SK-N-SH (cell line): ENCODE measurements around the gene TNNC1. TPM values are rescaled to one million over a fixed set of nuclear protein-coding genes. Genes with fewer than 3 reads are reported as not detected.

Experiments used
- CTCF ChIA-PET: fragments of 300-600, 350-600 bp; formaldehyde crosslinking; extraction: SDS; loops from one replicate; lab custom pipeline; 2021; lab: Yijun Ruan, JAX
- POLR2A ChIA-PET: fragments of 350-600 bp; sonication (Branson Sonifier 250); formaldehyde crosslinking; extraction: SDS; loops from one replicate; lab custom pipeline; 2020; ENCODE audit warnings: antibody characterized with exemption, inconsistent platforms; lab: Yijun Ruan, JAX
- DNase-seq: peaks from one replicate; pipeline ENCODE4 v3.0.0; 2012
- H2AFZ ChIP-seq: fragments of 200-600 bp; sonication (generic); 2 replicates; pipeline ENCODE4 v1.8.1; 2016; ENCODE audit warnings: antibody characterized with exemption, mild to moderate bottlenecking, low read depth
- H3F3A ChIP-seq: fragments of 200-600 bp; sonication (generic); replicated peaks from 2 replicates; pipeline ENCODE3; 2016; ENCODE audit warnings: antibody characterized with exemption, mild to moderate bottlenecking; ENCODE audit not compliant: insufficient read depth
- H3K27ac ChIP-seq, 2 experiments: fragments of 200-500 bp in 1 of 2; fragments of 200-600 bp in 1 of 2; sonication (Bioruptor generic) in 1 of 2; sonication (generic), shearing (Covaris generic) in 1 of 2; 2 replicates each; pipeline versions ENCODE4 v1.5.1 to v1.6.1; 2014 to 2016; ENCODE audit warnings: low read depth in 2 of 2, inconsistent platforms in 1 of 2, low read length in 1 of 2, mild to moderate bottlenecking in 1 of 2, mixed read lengths in 1 of 2
- H3K27me3 ChIP-seq: fragments of 200-600 bp; sonication (generic), shearing (Covaris generic); 2 replicates; pipeline ENCODE4 v1.6.1; 2016; ENCODE audit warnings: mixed run types; ENCODE audit not compliant: insufficient read depth
- H3K36me3 ChIP-seq, 2 experiments: fragments of 200-500 bp in 1 of 2; fragments of 200-600 bp in 1 of 2; sonication (Bioruptor generic) in 1 of 2; sonication (generic) in 1 of 2; replicated peaks in 1 of 2; 2 replicates each; pipeline versions ENCODE3 to v1.5.1; 2014 to 2016; ENCODE audit warnings: low read length in 1 of 2, mild to moderate bottlenecking in 1 of 2; ENCODE audit not compliant: insufficient read depth in 2 of 2, control insufficient read depth in 1 of 2
- H3K4me1 ChIP-seq, 2 experiments: fragments of 200-500 bp in 1 of 2; fragments of 200-600 bp in 1 of 2; sonication (Bioruptor generic) in 1 of 2; sonication (generic), shearing (Covaris generic) in 1 of 2; 2 replicates each; pipeline versions ENCODE4 v1.5.1 to v1.6.1; 2014 to 2016; ENCODE audit warnings: low read depth in 1 of 2, low read length in 1 of 2, mixed run types in 1 of 2; ENCODE audit not compliant: insufficient read depth in 2 of 2, control insufficient read depth in 1 of 2
- H3K4me2 ChIP-seq: fragments of 200-600 bp; sonication (generic), shearing (Covaris generic); 2 replicates; pipeline ENCODE4 v1.6.1; 2017; ENCODE audit warnings: mixed run types
- H3K4me3 ChIP-seq, 2 experiments: fragments of 200-500 bp in 1 of 2; fragments of 200-600 bp in 1 of 2; sonication (Bioruptor generic) in 1 of 2; sonication (generic), shearing (Covaris generic) in 1 of 2; 2 replicates each; pipeline versions ENCODE4 v1.5.1 to v1.8.1; 2014 to 2016; ENCODE audit warnings: low read depth in 2 of 2, inconsistent platforms in 1 of 2, low read length in 1 of 2, mild to moderate bottlenecking in 1 of 2, mixed read lengths in 1 of 2, moderate library complexity in 1 of 2
- H3K79me2 ChIP-seq: fragments of 200-600 bp; sonication (generic); 2 replicates; pipeline ENCODE4 v1.8.1; 2017; ENCODE audit warnings: mild to moderate bottlenecking; ENCODE audit not compliant: insufficient read depth
- H3K9ac ChIP-seq: fragments of 200-600 bp; sonication (generic); 2 replicates; pipeline ENCODE4 v1.6.1; 2017; ENCODE audit warnings: mixed run types
- H3K9me2 ChIP-seq: fragments of 200-600 bp; sonication (generic); 2 replicates; pipeline ENCODE4 v1.6.1; 2017; ENCODE audit warnings: mixed run types
- H3K9me3 ChIP-seq: fragments of 200-600 bp; sonication (generic); 2 replicates; pipeline ENCODE4 v1.6.1; 2017; ENCODE audit warnings: mixed run types, mild to moderate bottlenecking, moderate library complexity
- H4K20me1 ChIP-seq: fragments of 200-600 bp; sonication (generic); 2 replicates; pipeline ENCODE4 v1.6.1; 2017; ENCODE audit warnings: mild to moderate bottlenecking, mixed run types; ENCODE audit not compliant: insufficient read depth
- CHD2 ChIP-seq: fragments of 150-350 bp; IDR thresholded peaks from 2 replicates; pipeline ENCODE4 v1.6.1; 2018; ENCODE audit warnings: low read length; ENCODE audit not compliant: partially characterized antibody
- EP300 ChIP-seq, 2 experiments: IDR thresholded peaks; 2 replicates each; pipeline versions ENCODE4 v1.4.0 to v1.6.1; 2012; ENCODE audit warnings: borderline replicate concordance in 1 of 2, low read depth in 1 of 2, low read length in 1 of 2
- EZH2phosphoT487 ChIP-seq: fragments of 200-600 bp; sonication (generic); IDR thresholded peaks from 2 replicates; pipeline ENCODE4 v1.6.1; 2017; ENCODE audit warnings: low read depth, mixed run types, mild to moderate bottlenecking, antibody characterized with exemption, moderate library complexity, borderline replicate concordance
- GATA2 ChIP-seq: sonication (generic); formaldehyde crosslinking; IDR thresholded peaks from 2 replicates; pipeline ENCODE4 v1.5.0; 2020; ENCODE audit warnings: mild to moderate bottlenecking, missing genetic modification reagents
- IRF3 ChIP-seq: fragments of 150-350 bp; IDR thresholded peaks from 2 replicates; pipeline ENCODE4 v1.6.1; 2016; ENCODE audit warnings: mild to moderate bottlenecking, low read depth, low read length
- JUND ChIP-seq: IDR thresholded peaks from 2 replicates; pipeline ENCODE4 v1.4.0; 2012
- MEF2A ChIP-seq: IDR thresholded peaks from 2 replicates; pipeline ENCODE4 v1.4.0; 2012; ENCODE audit warnings: low read depth, borderline replicate concordance
- MXI1 ChIP-seq: IDR thresholded peaks from 2 replicates; pipeline ENCODE4 v1.6.1; 2012; ENCODE audit warnings: mild to moderate bottlenecking, low read depth, low read length, improper control_type of control experiment
- PBX3 ChIP-seq: IDR thresholded peaks from 2 replicates; pipeline ENCODE4; 2012
- RAD21 ChIP-seq: IDR thresholded peaks from 2 replicates; pipeline ENCODE4 v1.6.1; 2012; ENCODE audit warnings: mild to moderate bottlenecking, low read length
- RXRA ChIP-seq: IDR thresholded peaks from 2 replicates; pipeline ENCODE4 v1.4.0; 2012; ENCODE audit warnings: low read depth, mild to moderate bottlenecking, borderline replicate concordance
- SIN3A ChIP-seq: IDR thresholded peaks from 2 replicates; pipeline ENCODE4 v1.6.1; 2012; ENCODE audit warnings: low read depth, mild to moderate bottlenecking, low read length, moderate library complexity, borderline replicate concordance
- SMC3 ChIP-seq: IDR thresholded peaks from 2 replicates; pipeline ENCODE4 v1.6.1; 2012; ENCODE audit warnings: low read depth, low read length, improper control_type of control experiment
- TAF1 ChIP-seq: IDR thresholded peaks from 2 replicates; pipeline ENCODE4 v1.6.1; 2012; ENCODE audit warnings: low read depth, mild to moderate bottlenecking, low read length, moderate library complexity, borderline replicate concordance
- TCF12 ChIP-seq: IDR thresholded peaks from 2 replicates; pipeline ENCODE4 v1.4.0; 2012
- USF2 ChIP-seq: fragments of 150-350 bp; IDR thresholded peaks from 2 replicates; pipeline ENCODE4 v1.6.1; 2017; ENCODE audit warnings: antibody characterized with exemption, low read length, low read depth, borderline replicate concordance
- WGBS: methylation state at CpG from one replicate; pipeline ENCODE4 v1.1.6; 2017; ENCODE audit warnings: low lambda C conversion rate; 5-methylcytosine and 5-hydroxymethylcytosine counted together
- polyA plus RNA-seq, 3 experiments: library from polyadenylated mRNA; depleted of rRNA; stranded (reverse); fragments of >200 nt; gene quantifications; 2 replicates each; pipeline ENCODE4 v1.2.3, GENCODE V29; 2012
- TF ChIP-seq, protein P1 (sequence below): IDR thresholded peaks from 2 replicates; pipeline ENCODE4 v1.4.0; 2012; ENCODE audit warnings: low read depth

Gene TNNC1
- polyA plus RNA-seq, 1 of the 3 experiments (the other 2 are of a cell fraction), result 2.6 TPM

DNA sequence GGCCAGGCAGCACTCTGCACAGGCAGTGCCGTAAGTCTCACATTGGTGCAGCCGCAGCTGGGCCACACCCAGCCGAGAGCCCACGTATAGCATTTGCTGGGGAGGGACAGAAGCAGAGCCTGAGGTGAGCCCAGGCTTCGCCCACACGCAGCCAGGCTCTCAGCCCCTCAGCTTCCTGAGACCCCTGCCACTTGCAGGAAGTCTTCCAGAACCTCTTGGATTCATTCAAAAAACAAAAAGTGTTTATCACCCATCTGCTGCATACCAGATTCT, 15.8 kb downstream of the TNNC1 start:
- CTCF ChIA-PET, result interaction anchor here (1.9 to 28.4 kb wide), 3 partner anchors 10 kb away, joined by 7 to 578 read pairs (median 11); partner anchors contain the start of genes NISCH, SEMA3G and TNNC1

DNA sequence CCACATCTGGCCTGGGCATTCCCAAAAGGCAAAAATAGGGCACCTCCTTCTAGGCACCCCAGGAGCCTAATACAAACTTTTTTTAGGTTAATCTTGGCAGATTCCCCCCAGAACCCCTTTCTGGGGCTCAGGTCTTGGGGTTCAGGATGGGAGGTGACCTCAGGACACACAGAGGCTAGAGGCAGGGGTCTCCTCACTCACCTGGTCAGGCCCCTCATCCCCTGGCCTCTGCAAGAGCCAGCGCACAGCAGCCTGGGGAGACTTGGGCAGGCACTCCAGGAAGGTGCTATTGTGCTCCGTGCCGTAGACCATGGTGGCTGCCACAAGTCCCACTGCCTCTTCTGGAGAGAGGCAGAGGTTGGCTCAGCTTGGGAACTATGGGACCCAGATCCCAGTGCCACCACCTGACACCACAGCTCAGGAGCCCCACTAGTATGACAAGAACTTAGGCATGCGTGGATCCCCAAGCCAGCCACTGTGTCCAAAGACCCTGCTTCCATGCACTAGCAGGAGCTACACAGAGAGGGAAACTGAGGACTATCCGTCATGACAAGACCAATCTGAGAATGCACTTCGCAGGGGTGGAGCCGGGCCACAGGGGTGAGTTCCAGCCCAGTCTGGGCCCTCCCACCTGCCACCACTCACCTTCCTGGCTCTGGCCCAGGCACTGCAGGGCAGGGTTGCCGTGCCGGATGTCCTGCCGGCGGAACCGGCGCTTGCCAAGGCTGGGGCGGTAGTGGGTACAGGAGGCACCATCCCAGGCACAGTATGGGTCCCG, 16.3 kb downstream of the TNNC1 start:
- 63% methylated on average over 3 of the region's 15 CpGs for WGBS
- POLR2A ChIA-PET, result no interaction called here

More for the DNA sequence above, 15.8 kb downstream of the TNNC1 start:
- no peak for DNase-seq
- POLR2A ChIA-PET, result no interaction called here
- Histone ChIP-seq H3K4me2 (no peak overlapping the region), H3K4me3 (no peak overlapping the region), H3K36me3 (no peaks in the 10 kb centered on the region), H3K27ac (no peak overlapping the region), H3K4me1 (peaks cover 0 to 5% of the 10 kb centered on the region in 2 experiments; a peak in 1 of 4 replicates), H3F3A (no peaks in the 10 kb centered on the region), H3K9me2 (no peaks in the 10 kb centered on the region), H3K9ac (no peak overlapping the region), H4K20me1 (no peaks in the 10 kb centered on the region), H2AFZ (no peak overlapping the region), H3K27me3 (no peaks in the 10 kb centered on the region), H3K79me2 (no peaks in the 10 kb centered on the region), H3K9me3 (no peaks in the 10 kb centered on the region)
- TF ChIP-seq TCF12, result no peak
- TF ChIP-seq RAD21, result no peak
- no peak for TF ChIP-seq JUND
- TF ChIP-seq CHD2, result no peak
- TF ChIP-seq PBX3, result no peak
- TF ChIP-seq MEF2A, result no peak
- 71% methylated on average over 4 of the region's 6 CpGs for WGBS

DNA sequence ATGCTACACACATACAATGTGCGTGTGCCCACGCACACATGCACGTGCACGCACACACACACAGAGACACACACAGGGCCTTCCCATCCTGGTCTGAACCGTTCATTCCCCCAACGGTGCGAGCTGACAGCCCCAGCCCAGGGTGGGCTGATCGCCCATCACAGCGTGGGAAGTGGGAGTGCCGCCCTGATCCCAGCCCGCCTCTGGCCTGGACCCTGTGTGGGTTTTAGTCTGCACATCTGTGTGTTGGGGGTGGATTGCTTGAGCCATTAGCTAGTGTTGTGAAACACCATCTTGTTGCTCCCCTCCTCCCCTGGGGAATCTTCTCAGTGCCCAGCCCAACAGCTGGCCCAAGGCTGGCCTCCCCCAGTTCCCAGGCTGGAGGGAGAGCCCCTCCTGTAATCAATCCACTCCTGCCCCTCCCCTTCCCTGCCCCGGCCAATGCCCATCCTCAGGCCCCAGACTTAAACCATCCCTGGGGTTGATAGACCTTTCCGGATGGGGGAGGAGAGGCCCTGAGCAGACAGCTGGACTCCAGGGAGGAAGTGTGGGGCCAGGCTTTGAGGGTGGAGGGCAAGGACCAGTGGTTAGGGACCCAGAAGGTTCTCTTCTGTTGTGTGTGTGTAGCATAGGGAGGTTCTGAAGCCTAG, 17.2 kb downstream of the TNNC1 start:
- Histone ChIP-seq H3K79me2 (no peaks in the 10 kb centered on the region), H3K27ac (no peak overlapping the region), H3K36me3 (no peaks in the 10 kb centered on the region), H3K9ac (no peak overlapping the region), H4K20me1 (no peaks in the 10 kb centered on the region), H3K4me3 (no peak overlapping the region), H3K9me2 (no peaks in the 10 kb centered on the region), H3K27me3 (no peaks in the 10 kb centered on the region), H2AFZ (no peak overlapping the region), H3K9me3 (no peaks in the 10 kb centered on the region), H3K4me2 (no peak overlapping the region), H3K4me1 (peaks cover 0 to 5% of the 10 kb centered on the region in 2 experiments; a peak in 1 of 4 replicates), H3F3A (no peaks in the 10 kb centered on the region)
- 79% methylated on average over 12 of the region's 13 CpGs for WGBS
- DNase-seq, result peak; percentile 27
- CTCF ChIA-PET, result interaction anchor here (0.7 to 28.4 kb wide), 5 partner anchors 8 to 35 kb away, joined by 3 to 578 read pairs (median 7); partner anchors contain the start of genes NISCH, SEMA3G and TNNC1
- POLR2A ChIA-PET, result no interaction called here
- no peak for TF ChIP-seq EZH2phosphoT487
- no peak for TF ChIP-seq TAF1
- no peak for TF ChIP-seq GATA2
- TF ChIP-seq USF2, result no peak
- TF ChIP-seq SMC3, result no peak
- TF ChIP-seq MXI1, result no peak
- no peak for TF ChIP-seq IRF3
- no peak for TF ChIP-seq SIN3A
- no peak for TF ChIP-seq EP300 (IDR thresholded peaks at IDR 0.05; ENCODE audit: borderline replicate concordance in 1 of 2, low read depth in 1 of 2, low read length in 1 of 2)
- TF ChIP-seq RXRA, result no peak

More for the DNA sequence above, 16.3 kb downstream of the TNNC1 start:
- Histone ChIP-seq H2AFZ (no peak overlapping the region), H3K4me2 (no peak overlapping the region), H3K27ac (no peak overlapping the region), H3K4me1 (peaks cover 0 to 5% of the 10 kb centered on the region in 2 experiments; a peak in 1 of 4 replicates), H3F3A (no peaks in the 10 kb centered on the region), H3K9me3 (no peaks in the 10 kb centered on the region), H3K9me2 (no peaks in the 10 kb centered on the region), H3K79me2 (no peaks in the 10 kb centered on the region), H3K27me3 (no peaks in the 10 kb centered on the region), H4K20me1 (no peaks in the 10 kb centered on the region), H3K9ac (no peak overlapping the region)
- CTCF ChIA-PET, result interaction anchor here (2.2 to 28.4 kb wide), 3 partner anchors 9 to 24 kb away, joined by 7 to 578 read pairs (median 11); partner anchors contain the start of genes NISCH, SEMA3G and TNNC1
- TF ChIP-seq TAF1 (no peak), JUND (no peak), MEF2A (no peak)
- TF ChIP-seq, protein P1, sequence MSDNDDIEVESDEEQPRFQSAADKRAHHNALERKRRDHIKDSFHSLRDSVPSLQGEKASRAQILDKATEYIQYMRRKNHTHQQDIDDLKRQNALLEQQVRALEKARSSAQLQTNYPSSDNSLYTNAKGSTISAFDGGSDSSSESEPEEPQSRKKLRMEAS, result no peak
- TF ChIP-seq, all 33 proteins: peak for 0
- Histone ChIP-seq H3K4me3 (no peak overlapping the region), H3K36me3 (no peaks in the 10 kb centered on the region)
- no peak for DNase-seq
